ENCODE measurements around the gene ADORA1.

- TF ChIP-seq POLR2AphosphoS5 (IDR thresholded peaks at IDR 0.05) (no peak), CTCF (IDR thresholded peaks at IDR 0.05) (no peak), POLR2A (IDR thresholded peaks at IDR 0.05) (no peak), EP300 (IDR thresholded peaks at IDR 0.05; ENCODE audit: low read depth) (no peak)
Observed at GRCh38 chr1:203124011-203124410, 3.5 kb upstream of the ADORA1 start.

Measured in transverse colon (tissue), 4 donors.